HG03442 (cell line): Measurements from ENCODE around the gene MEGF6.

Experiments
- ATAC-seq: cut with Tn5 transposase; IDR thresholded peaks from one replicate; pipeline ENCODE4 v1.9.1; 2021; ENCODE audit warnings: mild to moderate bottlenecking, moderate library complexity; ENCODE audit not compliant: unreplicated experiment

MEGF6 gene

DNA sequence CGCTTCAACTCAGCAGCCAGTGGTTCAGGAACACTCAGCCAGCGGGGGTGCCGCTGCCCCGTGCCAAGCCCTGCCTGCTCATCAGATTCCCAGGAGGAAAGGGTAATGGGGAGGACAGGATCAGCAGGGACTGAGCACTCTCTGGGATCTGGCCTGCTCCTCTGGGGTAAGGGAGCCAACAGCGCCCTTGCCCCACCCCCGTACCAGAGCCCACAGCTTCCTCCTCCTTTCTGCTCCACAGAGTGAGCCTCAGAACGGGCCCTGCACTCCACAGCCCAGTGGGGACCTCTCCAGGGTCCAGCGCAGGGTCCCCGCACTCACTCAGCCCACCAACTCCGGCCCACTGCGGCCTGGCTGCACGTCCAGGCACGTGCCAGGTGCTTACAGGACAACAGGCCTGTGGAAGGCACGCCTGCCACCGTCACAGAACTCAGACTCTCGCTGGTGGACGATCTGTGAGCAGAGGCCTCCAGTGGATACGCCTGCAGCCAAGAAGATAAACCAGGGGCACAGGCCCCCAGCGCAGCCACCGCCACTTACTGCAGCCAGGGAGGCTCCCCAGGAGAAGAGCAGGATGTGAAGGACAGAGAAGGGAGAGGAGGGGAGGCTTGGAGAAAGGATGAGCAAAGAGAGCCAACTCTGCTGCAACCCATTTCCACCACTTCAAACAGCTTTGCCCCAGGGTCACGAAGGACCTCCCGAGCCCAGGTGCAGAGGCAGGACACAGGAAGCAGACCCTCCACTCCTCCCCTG, 2.1 kb downstream of the MEGF6 start:
- no peak for ATAC-seq

DNA sequence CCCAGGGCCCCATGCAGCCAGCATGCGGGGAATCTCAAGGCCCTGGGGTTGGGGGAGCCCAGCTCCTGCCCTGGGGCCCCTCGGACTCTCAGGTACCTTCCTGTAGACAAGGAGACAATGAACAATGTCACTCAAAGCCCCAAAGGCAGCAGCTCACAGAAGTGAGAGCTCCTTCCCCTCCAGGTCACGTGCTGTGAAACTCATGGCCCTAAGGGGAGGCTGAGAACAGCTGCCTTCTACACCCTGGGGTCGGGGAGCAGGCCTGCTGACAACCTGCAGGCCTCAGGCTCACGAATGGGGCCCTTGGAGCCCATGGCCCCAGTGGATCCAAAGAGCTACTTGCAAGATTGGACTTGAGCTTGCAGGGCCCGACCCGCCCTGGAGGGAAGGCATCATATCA, 3.2 kb downstream of the MEGF6 start:
- ATAC-seq, result no peak

DNA sequence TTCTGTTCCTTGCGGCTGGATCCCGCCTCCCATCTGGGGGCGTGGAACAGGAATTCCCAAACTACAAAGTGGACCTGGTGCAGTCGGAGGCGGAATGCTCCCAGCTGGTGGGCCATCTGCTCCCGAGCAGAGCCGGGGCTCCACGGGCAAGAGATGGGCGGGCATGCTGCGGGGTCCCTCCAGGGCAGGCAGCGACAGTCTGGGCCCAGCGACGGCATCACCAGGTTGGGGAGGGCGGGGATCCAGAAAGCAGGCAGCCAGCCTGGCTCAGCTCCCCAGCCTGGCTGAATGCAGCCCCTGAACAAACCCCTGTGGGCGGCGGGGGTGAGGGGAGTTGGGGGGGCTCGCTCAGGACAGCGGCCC, 3.6 kb downstream of the MEGF6 start:
- no peak for ATAC-seq

DNA sequence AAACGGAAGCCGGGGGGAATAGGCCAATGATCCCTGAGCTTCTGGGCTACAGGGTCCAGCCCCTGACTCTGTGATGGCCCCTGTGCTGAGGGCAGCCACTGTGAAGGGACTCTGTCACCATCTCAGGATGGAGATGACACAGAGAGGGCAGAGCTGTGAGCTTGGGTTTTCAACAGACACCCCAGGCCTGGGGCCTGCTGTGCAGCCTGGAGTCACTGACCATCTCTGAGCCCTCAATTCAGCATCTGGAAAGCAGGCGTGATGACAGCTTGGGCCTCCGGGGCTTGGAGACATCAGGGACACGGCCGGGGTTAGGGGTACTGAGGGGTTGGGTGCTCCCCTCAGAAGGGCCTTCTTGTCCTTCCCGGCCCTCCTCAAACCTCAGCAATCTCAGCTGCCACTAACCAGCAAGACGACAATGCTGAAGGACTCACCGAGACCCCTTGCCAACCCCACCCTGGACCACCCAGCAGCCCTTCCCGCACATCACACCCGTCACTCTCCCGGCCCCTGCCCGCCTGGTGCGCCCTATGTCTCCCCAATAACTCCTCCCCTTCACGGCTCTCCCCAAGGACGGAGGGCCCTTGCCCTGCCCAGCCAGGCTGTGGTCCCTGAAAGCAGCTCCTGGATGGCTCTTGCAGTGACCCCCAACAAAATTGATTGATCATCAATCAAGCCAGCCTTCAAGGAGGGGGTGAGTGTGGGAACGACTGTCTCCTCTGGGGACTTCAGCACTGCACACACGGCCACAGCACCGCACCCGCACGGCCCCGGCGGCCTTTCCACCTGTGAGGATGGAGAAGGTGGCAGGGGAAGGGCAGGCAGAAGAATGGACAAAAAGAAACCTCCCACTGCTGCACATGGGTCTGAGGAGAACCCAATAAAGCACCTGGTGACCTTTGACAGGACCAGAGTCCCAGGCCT, 4.3 kb downstream of the MEGF6 start:
- ATAC-seq, result no peak

DNA sequence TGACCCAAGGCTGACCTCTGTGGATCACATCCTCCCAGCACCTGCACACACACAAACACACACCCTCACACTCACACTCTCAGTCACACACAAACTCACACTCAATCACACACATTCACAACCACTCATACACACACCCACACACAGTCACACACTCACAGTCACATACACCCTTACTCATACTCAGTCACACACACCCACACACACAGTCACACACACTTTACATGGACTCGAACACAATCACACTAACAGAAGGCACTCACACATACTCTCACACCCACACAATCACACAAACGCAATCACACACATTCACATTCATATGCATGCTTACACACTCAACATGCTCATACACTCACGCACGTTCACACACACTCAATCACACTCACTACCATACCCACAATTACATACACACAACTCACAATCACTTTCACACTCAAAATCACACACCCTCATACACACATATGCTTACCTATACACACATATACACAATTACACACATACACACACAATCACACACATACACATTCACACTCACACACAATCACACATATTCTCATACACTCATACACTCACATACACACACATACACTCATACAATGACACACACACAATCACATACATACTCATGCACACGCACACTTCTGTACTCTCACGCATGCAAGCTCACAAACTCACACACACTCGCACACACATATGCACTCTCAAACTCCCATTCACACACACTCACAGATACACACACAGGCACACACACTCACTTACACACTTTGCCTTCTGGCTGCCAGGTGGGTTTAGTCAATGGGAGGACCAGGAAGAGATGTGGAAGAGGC, 6.1 kb downstream of the MEGF6 start:
- no peak for ATAC-seq

DNA sequence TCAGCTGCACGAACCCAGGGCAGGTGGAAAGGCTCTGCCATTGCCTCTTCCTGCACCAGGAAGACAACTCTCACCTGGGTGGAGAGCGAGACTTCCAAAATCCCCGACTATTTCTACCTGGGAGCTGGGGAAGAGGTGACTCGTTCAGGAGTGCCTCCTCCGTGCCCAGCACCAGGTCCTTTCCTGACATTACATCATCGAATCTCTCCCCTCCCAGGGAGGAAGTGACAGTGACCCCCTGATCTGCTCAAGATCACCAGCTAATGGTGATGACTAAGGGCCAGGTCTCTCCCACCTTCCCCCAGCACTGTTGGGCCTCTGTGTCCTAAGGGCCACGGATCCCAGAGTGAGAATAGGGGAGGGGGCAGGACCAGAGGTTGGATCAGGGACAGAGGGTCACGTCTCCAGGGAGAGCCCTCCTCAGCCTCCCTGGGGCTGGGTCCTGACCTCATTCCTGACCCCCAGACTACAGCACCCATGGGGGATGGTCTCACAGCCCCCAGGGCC, 6.8 kb downstream of the MEGF6 start:
- ATAC-seq, result no peak

DNA sequence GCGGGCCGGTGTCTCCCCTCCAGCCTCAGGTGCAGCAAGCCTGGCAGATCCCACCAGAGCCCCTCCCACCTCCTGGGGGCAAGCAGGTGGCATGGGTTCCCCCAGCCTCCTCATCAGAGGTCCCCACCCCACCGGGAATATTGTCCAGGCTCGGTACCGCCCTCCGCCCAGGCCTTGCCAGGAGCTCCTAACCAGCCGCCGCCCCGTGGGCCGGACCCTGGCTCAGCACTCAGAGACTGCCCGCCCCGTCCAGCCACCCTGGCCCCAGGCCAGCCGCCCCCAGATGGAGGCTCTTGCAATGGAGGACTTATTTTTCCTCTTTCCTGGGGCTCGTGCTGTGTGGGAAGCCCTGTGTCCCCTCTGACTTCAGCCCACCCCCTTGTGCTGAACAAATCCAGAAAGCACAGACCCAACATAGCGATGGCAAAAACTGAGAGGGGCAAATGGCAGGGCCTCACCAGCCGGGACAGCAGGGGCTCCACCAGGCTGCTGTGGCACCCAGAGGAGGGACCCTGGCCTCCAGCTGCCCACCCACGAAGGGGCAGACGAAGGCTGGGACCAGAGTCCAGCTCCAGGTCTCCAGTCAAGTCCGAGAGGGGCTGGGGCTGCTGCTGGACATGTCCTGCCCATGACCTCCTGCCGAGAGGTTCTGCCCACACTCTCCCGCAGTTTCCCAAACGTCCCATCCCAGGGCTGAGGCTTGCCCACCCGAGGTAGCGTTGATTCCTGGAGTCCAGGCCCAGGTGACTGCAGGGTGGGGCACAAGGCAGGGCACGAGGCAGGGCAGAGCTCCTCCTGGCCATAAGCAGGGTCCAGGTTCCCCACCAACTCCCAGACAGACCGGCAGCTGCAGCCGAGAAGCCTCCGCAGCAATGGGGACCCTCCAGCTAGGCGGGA, 7.5 kb downstream of the MEGF6 start:
- ATAC-seq, result no peak

DNA sequence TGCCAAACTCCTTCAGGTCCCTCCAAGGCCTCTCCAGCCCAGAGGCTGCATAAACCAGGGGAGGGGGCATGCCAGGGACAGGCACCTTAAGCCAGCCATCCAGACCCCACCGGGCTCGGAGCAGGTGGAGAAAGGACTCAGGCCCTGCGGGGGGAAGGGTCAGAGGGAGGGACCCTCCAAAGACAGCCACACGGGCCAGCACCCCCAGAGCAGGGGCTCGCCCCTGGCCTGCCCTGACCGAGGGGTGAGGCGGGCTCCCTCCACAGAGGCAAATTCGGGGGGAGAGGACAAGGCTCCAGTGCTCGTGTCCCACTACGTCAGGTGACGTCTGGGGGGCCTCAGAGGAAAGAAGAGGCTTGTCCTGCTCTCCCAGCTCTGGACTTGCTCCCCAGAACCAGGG, 8.2 kb downstream of the MEGF6 start:
- no peak for ATAC-seq

DNA sequence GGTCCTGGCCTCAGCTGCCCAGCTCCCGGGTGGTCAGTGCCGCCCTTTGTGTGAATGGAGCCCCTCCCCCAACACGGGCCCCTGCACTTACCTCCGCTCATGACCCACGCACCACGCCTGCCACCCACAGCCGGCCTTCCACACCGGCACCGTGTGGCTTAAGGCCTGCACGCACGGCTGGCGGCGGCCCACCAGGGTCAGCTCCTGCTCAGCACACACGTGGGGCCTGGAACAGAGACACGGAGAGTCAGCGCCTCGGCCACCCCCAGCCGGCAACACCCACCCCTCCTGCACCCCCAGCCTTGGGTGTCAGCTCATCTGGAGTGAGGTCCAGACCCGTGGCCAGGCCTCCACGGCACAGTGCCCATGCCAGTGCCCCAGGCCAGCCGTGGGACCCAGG, 8.9 kb downstream of the MEGF6 start:
- ATAC-seq, result no peak

DNA sequence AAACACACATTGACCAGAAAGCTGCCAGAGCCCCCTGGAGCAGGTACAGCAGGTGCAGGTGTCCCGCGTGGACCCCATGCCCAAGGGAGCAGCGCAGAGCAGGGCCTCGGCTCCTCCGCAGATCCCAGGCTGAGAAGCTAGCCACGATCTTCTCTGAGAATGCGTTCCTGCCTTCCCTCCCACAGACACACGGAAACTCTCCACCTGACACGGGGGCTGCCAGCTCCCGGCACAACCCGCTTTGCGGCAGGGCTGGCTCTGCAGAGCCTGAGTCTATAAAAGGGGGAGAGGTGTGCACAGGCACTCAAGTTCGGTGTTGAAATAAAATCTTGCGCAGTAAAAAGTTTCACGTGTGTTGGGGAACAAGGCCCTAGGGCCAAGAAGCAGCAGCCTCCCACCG, 9.6 kb downstream of the MEGF6 start:
- no peak for ATAC-seq

DNA sequence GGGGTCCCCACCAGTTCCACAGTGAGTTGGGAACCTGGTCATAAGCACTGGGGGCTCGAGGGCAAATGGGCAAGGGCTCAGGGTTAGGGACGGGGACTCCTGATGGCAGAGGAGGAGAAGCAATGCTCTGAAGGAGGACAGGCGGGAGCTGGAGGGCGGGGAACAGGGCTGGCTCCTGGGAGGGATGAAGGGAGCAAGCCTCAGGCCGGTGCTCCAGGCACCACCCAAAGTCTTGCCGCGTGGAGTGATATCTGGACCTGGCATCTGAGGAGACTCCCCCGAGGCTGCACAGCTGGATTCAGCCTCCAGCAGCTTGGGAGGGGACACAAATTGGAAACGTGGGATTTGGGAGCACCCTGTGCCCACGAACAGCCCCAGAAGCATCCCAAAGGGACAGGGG, 11.0 kb downstream of the MEGF6 start:
- no peak for ATAC-seq

DNA sequence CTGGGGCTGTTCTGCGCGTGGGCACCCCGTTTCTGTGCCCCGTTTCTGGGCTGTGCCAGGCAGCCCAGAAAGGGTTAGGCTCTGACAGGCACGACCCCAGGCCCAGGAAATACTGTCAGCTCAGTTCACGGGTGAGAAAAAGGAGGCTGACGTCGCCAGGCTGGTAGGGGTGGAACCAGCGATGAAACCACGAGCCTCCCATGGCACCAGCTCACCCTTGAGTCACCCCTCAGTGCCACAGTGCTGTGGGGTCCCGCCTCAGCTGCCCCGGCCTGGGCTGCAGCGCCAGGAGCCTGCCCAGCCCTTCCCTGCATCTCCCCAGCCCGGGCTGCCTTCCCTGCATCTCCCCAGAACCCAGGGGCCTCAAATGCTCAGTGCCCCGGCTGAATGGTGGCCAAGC, 11.5 kb downstream of the MEGF6 start:
- no peak for ATAC-seq

DNA sequence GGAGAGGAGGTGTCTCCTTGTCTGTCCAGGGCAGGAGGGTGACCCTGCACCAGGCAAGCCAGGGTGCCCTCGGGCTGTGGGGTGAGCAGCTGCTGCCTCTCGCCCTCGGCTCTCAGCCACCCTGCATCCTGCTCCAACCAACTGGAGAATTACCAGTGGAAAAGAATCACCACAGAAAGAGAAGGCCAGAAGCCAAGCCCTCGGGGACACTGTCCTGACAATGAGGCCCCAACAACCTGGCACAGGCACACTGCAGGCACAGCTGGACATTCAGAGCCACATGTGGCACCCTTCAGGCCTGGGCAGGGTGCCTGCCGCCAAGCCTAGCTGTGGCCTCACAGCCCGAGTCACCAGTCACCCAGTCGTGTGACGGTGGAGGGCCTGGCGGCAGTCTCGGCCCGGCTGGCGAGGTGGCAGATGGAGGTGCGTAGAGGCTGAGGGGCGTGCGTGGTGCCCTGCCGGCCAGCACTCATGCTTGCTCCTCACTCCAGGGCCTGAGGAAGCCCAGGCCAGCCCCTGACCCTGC, 12.0 kb downstream of the MEGF6 start:
- ATAC-seq, result no peak

DNA sequence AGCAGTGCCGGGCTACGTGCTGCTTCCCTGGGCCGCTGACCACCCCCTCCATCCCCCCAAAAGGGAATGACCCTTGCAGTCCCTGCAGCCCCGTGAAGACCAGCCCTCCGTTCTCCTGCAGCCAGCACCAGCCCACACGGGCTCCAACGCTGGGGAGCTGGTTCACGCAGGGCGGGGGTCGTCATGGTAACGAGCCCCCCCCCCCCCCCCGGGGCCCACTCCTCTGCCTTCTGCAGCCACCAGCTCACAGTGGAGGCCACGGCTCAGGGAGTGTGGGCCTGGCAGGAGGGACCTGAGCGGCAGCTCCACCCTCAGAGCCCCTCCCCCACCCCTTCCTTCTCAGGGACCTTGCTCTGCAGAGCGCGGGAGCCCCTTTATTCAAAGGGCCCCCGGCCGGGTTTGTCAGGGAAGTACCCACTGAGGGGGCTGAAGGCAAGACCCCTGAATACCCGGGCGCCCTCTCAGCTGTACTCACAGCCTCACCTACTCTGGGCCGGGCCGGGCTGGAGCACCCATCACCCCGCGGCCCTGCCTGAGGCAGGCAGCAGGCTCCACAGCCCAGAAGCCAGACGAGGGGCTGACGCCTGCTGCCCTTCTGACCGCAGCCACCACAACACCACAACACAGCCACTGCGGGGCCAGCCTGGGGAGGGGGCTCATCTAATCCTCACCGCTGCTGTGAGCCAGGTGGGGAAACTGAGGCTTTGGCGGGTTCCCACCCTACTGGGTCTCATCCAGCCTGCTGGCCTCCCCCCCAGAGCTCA, 12.6 kb downstream of the MEGF6 start:
- ATAC-seq, result no peak

DNA sequence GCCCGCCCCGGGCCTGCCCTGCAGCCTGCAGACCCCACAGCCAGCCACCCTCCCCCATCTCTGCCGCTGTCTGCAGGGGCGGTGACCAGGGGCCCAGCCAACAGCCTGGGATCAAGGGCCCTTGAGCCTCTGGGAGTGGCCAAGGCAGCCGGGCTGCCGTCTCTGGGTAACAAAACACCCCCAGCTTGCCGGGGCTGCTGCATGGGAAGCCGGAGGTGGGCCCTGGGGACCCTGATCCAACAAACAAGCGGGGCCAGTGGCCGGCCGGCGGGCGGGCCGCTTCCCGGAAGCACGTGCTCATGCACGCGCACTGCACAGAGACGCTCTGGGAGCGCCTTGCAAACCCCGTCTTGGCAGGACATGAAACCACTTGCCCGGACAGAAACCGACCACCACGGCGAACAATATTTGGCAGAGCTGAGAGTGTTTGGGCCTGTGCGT, 13.2 kb downstream of the MEGF6 start:
- no peak for ATAC-seq

DNA sequence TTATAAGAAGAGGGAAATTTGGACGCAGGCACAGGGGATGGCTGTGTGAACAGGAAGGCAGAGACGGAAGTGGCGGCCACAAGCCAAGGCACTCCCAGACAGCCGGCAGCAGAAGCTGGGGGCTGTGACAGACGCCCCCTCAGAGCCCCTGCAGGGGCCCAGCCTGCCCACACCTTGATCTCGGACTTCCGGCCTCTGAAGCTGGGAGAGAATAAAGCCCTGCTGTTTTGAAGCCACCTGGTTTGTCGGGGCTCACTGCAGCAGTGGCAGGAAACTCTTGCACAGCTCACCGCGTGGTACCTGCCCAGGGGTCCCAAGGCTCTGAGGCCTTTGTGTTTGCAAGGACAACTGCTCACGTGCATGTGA, 13.7 kb downstream of the MEGF6 start:
- no peak for ATAC-seq

DNA sequence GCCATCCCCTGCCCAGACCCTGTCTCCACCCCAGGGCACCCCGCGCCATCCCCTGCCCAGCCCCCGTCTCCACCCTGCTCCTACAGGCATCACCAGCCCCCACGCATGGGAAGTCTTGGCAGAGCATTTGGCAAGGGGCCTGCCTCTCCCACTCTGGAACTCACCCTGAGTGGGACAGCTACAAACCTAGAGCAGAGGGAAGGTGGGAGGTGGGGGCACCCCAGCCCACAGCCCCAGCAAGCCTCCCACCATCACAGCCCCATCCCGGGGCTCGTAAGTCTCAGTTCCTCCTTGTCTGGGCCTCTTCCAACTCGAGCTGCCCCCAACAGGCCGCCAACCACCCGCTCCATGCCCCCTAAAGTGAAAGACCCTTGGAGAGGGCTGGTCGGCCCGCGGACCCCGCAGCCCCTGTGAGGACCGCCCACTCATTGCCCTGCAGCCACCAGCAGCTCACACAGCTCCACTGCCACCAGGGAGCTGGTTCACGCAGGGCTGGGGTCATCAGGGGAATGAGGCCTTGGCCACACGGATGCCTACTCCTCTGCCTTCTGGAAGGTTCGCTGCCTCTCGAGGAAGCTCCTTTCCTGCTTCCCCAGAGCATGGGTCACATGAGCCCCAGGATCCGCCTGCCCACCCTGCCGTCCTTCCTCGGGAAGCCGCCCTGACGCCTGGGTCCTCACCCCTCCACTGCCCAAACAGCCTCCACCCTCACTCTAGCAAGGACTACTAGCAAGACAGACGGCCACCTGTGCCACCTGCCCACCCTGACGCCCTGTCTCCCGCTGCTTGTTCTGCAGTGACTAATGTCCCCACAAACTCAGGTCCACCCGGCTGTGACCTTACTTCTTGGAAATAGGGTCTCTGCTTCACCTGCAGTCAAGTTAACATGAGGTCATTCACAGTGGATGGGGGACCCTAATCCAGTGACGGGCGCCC, 14.4 kb downstream of the MEGF6 start:
- no peak for ATAC-seq

DNA sequence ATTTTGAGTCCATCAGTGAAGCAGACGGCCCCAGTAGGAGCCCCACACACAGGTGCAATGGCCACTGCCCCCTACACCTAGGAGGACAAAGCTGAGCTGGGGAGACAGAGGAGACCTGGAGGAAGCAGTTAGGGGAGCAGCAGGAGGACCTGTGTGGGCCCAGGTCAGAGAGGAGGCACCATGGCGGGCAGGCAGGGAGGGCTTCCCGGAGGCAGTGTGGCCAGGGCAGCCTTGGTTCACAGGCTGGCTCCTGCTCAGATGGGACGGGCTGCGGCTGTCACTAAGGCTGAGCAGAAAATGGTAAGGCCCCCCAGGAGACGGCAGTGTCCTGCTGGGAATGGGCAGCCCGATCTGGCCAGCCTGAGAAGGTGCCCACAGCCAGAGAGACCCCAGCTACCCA, 15.4 kb downstream of the MEGF6 start:
- no peak for ATAC-seq
